SKM-1 (cell line): ENCODE results near the gene MKRN3.
A peak's percentile ranks its signal among the peaks of the same experiment; 100 is the strongest.
"Not testable (repeated sequence)": the region's sequence is repeated elsewhere in the genome, so short reads cannot be mapped to it uniquely, and the experiment has no call there.

Experiments used
- DNase-seq: peaks from one replicate; lab custom pipeline; 2025; ENCODE audit not compliant: unreplicated experiment; lab: John Stamatoyannopoulos, UW

The MKRN3 gene

DNA sequence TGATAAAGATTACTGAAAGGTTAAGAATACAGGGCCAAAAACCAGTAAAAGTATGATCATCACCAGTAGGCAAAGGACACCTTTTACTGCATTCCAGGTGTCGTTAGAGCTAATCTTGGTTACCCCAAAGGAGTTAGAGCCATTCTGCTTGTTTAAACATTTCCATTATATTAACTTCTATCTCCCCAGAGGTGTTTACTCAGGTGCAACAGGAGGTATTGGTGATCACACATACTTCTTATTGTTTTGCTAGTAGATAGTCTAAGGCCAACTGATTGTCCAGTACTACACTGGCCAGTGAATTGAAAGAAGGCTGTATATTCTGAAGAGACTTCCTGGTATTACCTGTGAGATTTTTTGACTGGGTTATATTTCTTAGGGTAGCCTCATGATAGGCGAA is 22.8 kb downstream of the MKRN3 start:
- DNase-seq = no peak

GRCh38 chr15:23589012-23589411 is 23.5 kb downstream of the MKRN3 start:
- DNase-seq = no peak

DNA sequence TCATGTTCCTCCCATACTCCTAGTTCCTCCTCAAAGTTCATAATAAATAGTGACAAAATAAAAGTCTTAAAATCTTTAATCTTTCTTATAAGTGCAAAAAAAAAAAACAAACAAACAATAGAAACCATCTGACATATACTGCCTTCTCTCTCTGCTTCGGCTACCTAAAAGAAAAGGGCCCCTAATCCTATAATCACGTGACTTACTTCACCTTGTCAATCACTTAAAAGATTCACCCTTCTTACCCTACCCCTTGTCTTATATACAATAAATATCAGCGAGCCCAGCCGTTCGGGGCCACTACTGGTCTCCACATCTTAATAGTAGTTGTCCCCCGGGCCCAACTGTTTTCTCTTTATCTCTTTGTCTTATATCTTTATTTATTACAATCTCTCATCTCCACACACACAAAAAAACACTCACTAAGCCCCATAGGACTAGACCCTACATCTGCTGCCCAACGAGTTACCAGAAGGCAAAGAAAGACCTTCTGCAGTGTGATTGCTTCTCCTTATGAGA is 28.8 kb downstream of the MKRN3 start:
- DNase-seq = no peak

DNA sequence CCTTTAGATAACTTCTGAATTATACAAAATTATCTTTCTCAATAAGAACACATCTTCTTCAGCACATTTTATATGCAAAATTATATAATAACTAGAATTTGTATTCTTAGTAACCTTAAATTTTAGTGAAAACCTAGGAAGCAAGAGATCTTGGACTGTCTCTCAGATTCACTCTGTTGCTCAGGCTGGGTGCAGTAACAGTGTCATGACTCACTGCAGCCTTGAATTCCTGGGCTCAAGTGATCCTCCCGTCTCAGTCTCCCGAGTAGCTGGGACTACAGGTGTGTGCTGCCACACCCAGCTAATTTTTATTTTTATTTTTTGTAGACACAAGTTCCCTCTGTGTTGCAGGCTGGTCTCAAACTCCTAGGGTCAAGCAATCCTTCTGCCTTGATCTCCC is 29.9 kb downstream of the MKRN3 start:
- no peak for DNase-seq

- DNase-seq = no peak
Observed at GRCh38 chr15:23596736-23597135, 31.3 kb downstream of the MKRN3 start.

- not testable (repeated sequence) for DNase-seq
Observed at GRCh38 chr15:23597278-23597677, 31.8 kb downstream of the MKRN3 start.

DNA sequence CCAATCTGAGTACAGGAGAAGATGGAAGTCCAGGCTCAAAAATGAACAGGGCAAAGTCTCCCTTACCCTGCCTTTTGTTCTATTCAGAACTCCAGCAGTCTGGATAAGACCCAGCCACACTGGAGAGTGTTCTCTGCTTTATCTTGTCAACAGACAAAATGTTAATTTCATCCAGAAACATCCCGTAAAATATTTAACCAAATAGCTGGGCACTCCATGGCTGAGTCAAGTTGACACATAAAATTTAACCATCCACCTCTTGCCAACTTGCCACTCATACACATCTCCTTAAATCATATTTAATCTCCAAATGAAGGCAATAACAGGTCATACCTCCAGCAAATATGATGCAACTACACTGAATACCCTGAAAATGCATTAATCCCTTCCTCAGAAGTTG is 33.6 kb downstream of the MKRN3 start:
- DNase-seq = no peak

DNA sequence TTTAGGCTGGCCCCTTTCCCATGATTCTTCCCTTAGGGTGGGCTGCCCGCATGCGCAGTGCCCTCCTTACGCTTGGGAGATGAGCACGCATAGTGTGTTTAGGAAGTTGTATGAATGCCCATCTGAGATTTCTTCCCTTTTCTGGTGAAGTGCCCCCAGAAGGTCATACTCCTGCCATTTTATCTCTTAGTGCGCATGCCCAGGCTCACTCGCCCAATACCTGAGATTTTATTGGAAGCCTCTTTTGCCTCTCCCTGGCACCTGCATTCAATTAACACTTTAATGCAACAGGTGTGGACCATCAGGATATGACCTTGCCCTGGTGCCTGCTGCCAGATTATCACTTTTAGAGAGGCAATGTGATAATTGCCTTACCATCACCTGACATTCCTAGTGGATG is 36.6 kb downstream of the MKRN3 start:
- no peak for DNase-seq

GRCh38 chr15:23606226-23606625 is 40.8 kb downstream of the MKRN3 start:
- no peak for DNase-seq

DNA sequence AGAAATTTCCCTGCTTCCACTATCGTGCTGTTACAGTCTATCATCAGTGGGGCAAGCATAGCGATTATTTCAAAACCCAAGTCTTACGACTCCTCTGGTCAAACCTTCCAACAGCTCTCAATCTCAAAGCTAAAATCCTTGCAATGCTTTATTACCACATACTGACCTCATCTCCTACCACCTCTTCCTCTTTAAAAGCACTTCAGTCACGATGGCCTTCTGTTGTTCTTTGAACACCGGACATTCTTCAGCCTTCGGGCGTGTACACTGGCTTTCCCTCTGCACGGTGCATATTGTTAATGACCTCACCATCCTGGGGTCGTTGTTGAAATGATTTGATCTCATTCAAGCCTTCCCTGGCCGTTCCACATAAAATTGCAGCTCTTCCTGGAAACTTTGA is 51.1 kb downstream of the MKRN3 start:
- peak; percentile 79 for DNase-seq
